Nephron progenitor cell (in vitro differentiated cells): ENCODE measurements around the gene PSAPL1.

Experiments used
- DNase-seq: peaks from one replicate; pipeline ENCODE4 v3.0.0; 2021
- H3K27ac Mint-ChIP-seq: 2 replicates; pipeline ENCODE4 v1.8.0; 2021; ENCODE audit warnings: mild to moderate bottlenecking, moderate library complexity, mixed read lengths
- H3K27me3 Mint-ChIP-seq: 2 replicates; pipeline ENCODE4 v1.8.0; 2021; ENCODE audit warnings: mild to moderate bottlenecking, low read depth, mixed read lengths; ENCODE audit not compliant: poor library complexity
- H3K36me3 Mint-ChIP-seq: 2 replicates; pipeline ENCODE4 v1.8.0; 2021; ENCODE audit warnings: low read depth, mixed read lengths
- H3K4me1 Mint-ChIP-seq: 2 replicates; pipeline ENCODE4 v1.8.0; 2021; ENCODE audit warnings: mixed read lengths
- H3K4me3 Mint-ChIP-seq: 2 replicates; pipeline ENCODE4 v1.8.0; 2021; ENCODE audit warnings: mild to moderate bottlenecking, moderate library complexity, mixed read lengths
- H3K9me3 Mint-ChIP-seq: 2 replicates; pipeline ENCODE4 v1.8.0; 2021; ENCODE audit warnings: mild to moderate bottlenecking, moderate library complexity, mixed read lengths
- TF ChIP-seq, protein P1 (sequence below): fragments of 200-600 bp; sonication (generic); IDR thresholded peaks from 2 replicates; pipeline ENCODE4 v1.5.0; 2021; ENCODE audit warnings: antibody characterized with exemption

The PSAPL1 gene

GRCh38 chr4:7420661-7421040 is 14.1 kb downstream of the PSAPL1 start:
- Mint-ChIP-seq H3K4me1 (peaks cover 48% of the 10 kb centered on the region), H3K9me3 (peaks cover 9% of the 10 kb centered on the region), H3K27me3 (peaks cover 10% of the 10 kb centered on the region), H3K36me3 (no peaks in the 10 kb centered on the region), H3K27ac (no peak overlapping the region), H3K4me3 (no peak overlapping the region)
- DNase-seq = no peak
- TF ChIP-seq, protein P1, sequence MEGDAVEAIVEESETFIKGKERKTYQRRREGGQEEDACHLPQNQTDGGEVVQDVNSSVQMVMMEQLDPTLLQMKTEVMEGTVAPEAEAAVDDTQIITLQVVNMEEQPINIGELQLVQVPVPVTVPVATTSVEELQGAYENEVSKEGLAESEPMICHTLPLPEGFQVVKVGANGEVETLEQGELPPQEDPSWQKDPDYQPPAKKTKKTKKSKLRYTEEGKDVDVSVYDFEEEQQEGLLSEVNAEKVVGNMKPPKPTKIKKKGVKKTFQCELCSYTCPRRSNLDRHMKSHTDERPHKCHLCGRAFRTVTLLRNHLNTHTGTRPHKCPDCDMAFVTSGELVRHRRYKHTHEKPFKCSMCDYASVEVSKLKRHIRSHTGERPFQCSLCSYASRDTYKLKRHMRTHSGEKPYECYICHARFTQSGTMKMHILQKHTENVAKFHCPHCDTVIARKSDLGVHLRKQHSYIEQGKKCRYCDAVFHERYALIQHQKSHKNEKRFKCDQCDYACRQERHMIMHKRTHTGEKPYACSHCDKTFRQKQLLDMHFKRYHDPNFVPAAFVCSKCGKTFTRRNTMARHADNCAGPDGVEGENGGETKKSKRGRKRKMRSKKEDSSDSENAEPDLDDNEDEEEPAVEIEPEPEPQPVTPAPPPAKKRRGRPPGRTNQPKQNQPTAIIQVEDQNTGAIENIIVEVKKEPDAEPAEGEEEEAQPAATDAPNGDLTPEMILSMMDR = no peak

DNA sequence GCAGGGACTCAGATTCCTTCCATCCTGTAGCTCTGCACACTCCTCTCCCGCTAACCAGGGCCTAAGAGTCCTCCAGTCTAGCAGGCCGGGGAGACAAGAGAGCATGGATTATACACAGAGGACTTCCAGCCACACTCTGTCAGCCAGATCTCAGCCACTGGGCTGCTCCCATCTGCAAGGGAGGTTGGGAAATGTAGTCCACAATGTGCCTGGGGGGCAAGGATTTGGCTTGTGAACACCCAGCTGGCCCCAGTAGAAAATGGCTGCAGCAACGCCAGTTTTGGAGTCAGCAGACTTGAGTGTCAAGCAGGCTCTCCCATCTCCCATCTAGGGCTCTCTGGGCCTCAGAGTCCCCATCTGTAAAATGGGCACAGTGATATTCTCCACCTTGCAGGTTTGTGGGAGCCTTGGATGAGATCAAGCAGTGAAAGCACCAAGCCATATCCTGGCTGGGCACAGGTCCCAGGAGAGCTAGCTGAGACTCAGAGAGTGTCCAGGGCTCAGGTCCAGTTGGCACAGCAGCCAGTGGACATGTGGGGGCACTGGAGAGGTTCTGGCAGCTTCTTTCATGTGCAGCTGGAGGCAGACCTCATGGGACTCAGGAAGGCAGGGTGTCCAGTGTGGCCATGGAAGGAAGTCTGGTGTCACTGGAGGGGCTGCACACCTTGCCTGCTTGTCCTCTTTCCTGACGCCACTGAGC is 14.6 kb downstream of the PSAPL1 start:
- TF ChIP-seq, protein P1 = no peak
- no peaks in the 10 kb centered on the region for H3K36me3 Mint-ChIP-seq
- peaks cover 48% of the 10 kb centered on the region for H3K4me1 Mint-ChIP-seq
- H3K4me3 Mint-ChIP-seq = no peak overlapping the region
- DNase-seq = no peak
- peaks cover 10% of the 10 kb centered on the region for H3K27me3 Mint-ChIP-seq
- peaks cover 9% of the 10 kb centered on the region for H3K9me3 Mint-ChIP-seq
- H3K27ac Mint-ChIP-seq = no peak overlapping the region

DNA sequence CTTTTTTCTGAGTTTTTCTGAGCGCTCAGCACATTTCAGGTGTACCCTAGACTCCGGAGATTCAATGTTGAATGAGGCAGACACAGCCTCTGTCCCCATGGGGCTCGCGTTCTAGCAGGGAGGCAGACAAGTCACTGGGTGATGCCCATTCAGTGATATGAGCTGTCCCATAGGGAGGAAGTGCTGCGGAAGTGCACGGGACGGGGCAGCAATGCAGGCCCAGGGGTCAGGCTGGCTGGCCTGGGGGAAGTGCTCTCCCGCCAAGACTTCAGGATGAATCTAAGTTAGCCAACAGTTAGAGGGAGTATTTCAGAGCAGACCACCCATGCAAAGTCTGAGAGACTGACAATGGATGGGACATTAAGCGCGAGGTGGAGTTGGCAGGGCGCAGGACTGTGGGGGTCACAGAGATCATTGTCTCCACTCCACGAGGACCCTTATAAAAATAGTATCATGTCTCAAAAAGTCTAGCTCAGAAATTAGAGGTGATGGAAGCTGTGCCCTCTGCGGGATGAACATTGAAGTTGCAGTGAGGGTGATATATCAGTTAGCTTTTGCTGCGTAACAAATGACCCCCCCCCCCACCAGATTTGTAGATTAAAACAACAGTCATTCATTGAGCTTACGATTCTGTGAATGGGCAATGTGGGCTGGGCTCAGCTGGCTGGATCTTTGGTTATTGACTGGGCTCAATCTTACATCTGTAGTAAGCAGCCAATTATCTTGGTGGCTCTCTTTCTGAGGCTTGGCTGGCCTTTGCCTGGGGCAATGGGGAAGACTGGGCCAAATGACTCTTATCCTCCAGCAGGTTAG is 16.4 kb downstream of the PSAPL1 start:
- Mint-ChIP-seq H3K27ac (no peak overlapping the region), H3K9me3 (peaks cover 9% of the 10 kb centered on the region), H3K27me3 (peaks cover 15% of the 10 kb centered on the region), H3K36me3 (no peaks in the 10 kb centered on the region), H3K4me1 (peaks cover 62% of the 10 kb centered on the region), H3K4me3 (no peak overlapping the region)
- DNase-seq = no peak
- TF ChIP-seq, protein P1 = no peak

- peaks cover 56% of the 10 kb centered on the region for H3K4me1 Mint-ChIP-seq
- DNase-seq = no peak
- H3K36me3 Mint-ChIP-seq = no peaks in the 10 kb centered on the region
- H3K4me3 Mint-ChIP-seq = no peak overlapping the region
- no peak overlapping the region for H3K27ac Mint-ChIP-seq
- peaks cover 9% of the 10 kb centered on the region for H3K9me3 Mint-ChIP-seq
- peaks cover 15% of the 10 kb centered on the region for H3K27me3 Mint-ChIP-seq
- TF ChIP-seq, protein P1 = no peak
Measured at GRCh38 chr4:7417639-7418038, 17.1 kb downstream of the PSAPL1 start.

GRCh38 chr4:7416745-7417432 is 17.8 kb downstream of the PSAPL1 start:
- Mint-ChIP-seq H3K9me3 (peaks cover 9% of the 10 kb centered on the region), H3K27me3 (peaks cover 15% of the 10 kb centered on the region), H3K4me1 (peaks cover 54% of the 10 kb centered on the region), H3K4me3 (peak overlapping the region; percentile 39), H3K27ac (no peak overlapping the region), H3K36me3 (no peaks in the 10 kb centered on the region)
- DNase-seq = no peak
- TF ChIP-seq, protein P1 = no peak
